ENCODE results near the gene SEPTIN2. TPM values are rescaled to one million over a fixed set of nuclear protein-coding genes. Genes with fewer than 3 reads are reported as not detected.
A peak's percentile ranks its signal among the peaks of the same experiment; 100 is the strongest.

The SEPTIN2 gene
- total RNA-seq, 1 donor from 2014 or later: 552 TPM

DNA sequence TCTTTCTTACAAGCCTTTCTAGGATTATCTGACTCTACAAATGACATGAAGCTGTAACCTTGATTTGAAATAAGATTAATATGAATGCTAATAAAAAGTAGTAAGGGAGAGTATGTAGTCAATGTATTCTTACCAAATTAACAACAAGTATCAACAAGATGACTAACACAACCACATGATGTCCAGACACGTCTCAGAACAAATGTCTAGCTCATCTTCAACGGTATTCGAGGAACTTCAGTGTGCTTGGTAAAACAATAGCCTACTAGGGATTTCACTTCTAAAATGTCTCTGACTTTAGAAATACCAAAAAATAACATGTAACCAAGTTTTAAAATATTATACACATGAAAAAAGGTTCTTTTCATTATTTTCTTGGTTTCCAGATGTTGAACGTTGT, 3.6 kb upstream of the SEPTIN2 start:
- peaks cover 61% of the 10 kb centered on the region for H4K20me1 ChIP-seq (ENCODE audit: insufficient read depth, low read length)
- H3K27ac ChIP-seq (ENCODE audit: low read depth, low read length): no peak overlapping the region
- H3K4me3 ChIP-seq (ENCODE audit: insufficient read depth, low read depth, low read length): no peak overlapping the region
- H3K27me3 ChIP-seq (ENCODE audit: insufficient read depth, low read length): no peaks in the 10 kb centered on the region
- DNase-seq (ENCODE audit: low read depth): peak; percentile 60
- H2AFZ ChIP-seq (ENCODE audit: low read depth, low read length): no peak overlapping the region
- H3K79me2 ChIP-seq (ENCODE audit: insufficient read depth, low read length): peaks cover 93% of the 10 kb centered on the region
- TF ChIP-seq EZH2 (IDR thresholded peaks at IDR 0.05; ENCODE audit: insufficient read depth, low read length): no peak
- Mint-ChIP-seq H3K4me1 (ENCODE audit: low read depth, unreplicated experiment) (peaks cover 45% of the 10 kb centered on the region), H3K36me3 (ENCODE audit: low read depth, unreplicated experiment) (no peaks in the 10 kb centered on the region), H3K9me3 (ENCODE audit: unreplicated experiment) (no peaks in the 10 kb centered on the region), H3K27ac (ENCODE audit: unreplicated experiment) (peak overlapping the region; percentile 89), H3K27me3 (ENCODE audit: low read depth, unreplicated experiment) (no peaks in the 10 kb centered on the region), H3K4me3 (ENCODE audit: unreplicated experiment) (peak overlapping the region; percentile 1)
- peak overlapping the region; percentile 24 for H3K4me2 ChIP-seq (ENCODE audit: low read length)
- H3K9ac ChIP-seq (ENCODE audit: low read length): no peak overlapping the region
- H3K4me1 ChIP-seq (ENCODE audit: insufficient read depth, low read length): peaks cover 47% of the 10 kb centered on the region
- no peak for FAIRE-seq
- no peaks in the 10 kb centered on the region for H3K9me3 ChIP-seq (ENCODE audit: insufficient read depth, low read depth, low read length)
- H3K36me3 ChIP-seq (ENCODE audit: insufficient read depth, low read length): no peaks in the 10 kb centered on the region

DNA sequence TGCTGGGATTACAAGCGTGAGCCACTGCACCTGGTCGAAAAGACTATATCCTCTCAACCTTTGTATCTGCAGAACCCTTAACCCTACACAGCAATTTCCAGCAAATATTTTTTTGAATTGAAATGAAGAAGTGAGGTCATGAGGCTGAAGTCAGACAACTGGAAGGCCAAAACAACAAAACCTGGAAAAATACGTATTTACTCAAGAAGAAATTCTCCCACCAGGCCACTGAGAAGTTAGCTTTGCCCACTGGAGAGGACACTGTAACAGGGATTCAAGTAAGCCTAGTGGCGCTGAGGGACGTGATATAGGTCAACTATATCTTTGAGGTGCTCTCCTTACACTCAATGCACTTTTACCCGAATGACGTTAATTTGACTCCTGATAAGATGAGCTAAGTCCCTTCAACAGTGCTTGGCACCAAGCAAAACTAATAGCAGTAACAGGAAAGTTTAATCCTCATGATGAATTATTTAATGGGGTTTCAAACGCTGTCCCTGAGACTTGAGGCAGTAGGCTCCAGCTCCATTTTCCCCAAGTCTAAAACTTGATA, 2.1 kb upstream of the SEPTIN2 start:
- Histone ChIP-seq H3K79me2 (ENCODE audit: insufficient read depth, low read length) (peaks cover 93% of the 10 kb centered on the region), H3K27me3 (ENCODE audit: insufficient read depth, low read length) (no peaks in the 10 kb centered on the region), H4K20me1 (ENCODE audit: insufficient read depth, low read length) (peaks cover 61% of the 10 kb centered on the region), H3K36me3 (ENCODE audit: insufficient read depth, low read length) (peaks cover 6% of the 10 kb centered on the region), H3K27ac (ENCODE audit: low read depth, low read length) (no peak overlapping the region), H3K4me3 (ENCODE audit: insufficient read depth, low read depth, low read length) (peak overlapping the region; percentile 98), H3K9ac (ENCODE audit: low read length) (peak overlapping the region; percentile 100), H2AFZ (ENCODE audit: low read depth, low read length) (no peak overlapping the region), H3K9me3 (ENCODE audit: insufficient read depth, low read depth, low read length) (no peaks in the 10 kb centered on the region), H3K4me2 (ENCODE audit: low read length) (peak overlapping the region; percentile 98), H3K4me1 (ENCODE audit: insufficient read depth, low read length) (peaks cover 49% of the 10 kb centered on the region)
- DNase-seq (ENCODE audit: low read depth) (no peak), FAIRE-seq (no peak)
- peak overlapping the region; percentile 97 for H3K27ac Mint-ChIP-seq (ENCODE audit: unreplicated experiment)
- H3K4me1 Mint-ChIP-seq (ENCODE audit: low read depth, unreplicated experiment): peaks cover 45% of the 10 kb centered on the region
- H3K36me3 Mint-ChIP-seq (ENCODE audit: low read depth, unreplicated experiment): no peaks in the 10 kb centered on the region
- H3K9me3 Mint-ChIP-seq (ENCODE audit: unreplicated experiment): no peaks in the 10 kb centered on the region
- peak overlapping the region; percentile 91 for H3K4me3 Mint-ChIP-seq (ENCODE audit: unreplicated experiment)
- H3K27me3 Mint-ChIP-seq (ENCODE audit: low read depth, unreplicated experiment): no peaks in the 10 kb centered on the region
- no peak for TF ChIP-seq EZH2 (IDR thresholded peaks at IDR 0.05; ENCODE audit: insufficient read depth, low read length)

DNA sequence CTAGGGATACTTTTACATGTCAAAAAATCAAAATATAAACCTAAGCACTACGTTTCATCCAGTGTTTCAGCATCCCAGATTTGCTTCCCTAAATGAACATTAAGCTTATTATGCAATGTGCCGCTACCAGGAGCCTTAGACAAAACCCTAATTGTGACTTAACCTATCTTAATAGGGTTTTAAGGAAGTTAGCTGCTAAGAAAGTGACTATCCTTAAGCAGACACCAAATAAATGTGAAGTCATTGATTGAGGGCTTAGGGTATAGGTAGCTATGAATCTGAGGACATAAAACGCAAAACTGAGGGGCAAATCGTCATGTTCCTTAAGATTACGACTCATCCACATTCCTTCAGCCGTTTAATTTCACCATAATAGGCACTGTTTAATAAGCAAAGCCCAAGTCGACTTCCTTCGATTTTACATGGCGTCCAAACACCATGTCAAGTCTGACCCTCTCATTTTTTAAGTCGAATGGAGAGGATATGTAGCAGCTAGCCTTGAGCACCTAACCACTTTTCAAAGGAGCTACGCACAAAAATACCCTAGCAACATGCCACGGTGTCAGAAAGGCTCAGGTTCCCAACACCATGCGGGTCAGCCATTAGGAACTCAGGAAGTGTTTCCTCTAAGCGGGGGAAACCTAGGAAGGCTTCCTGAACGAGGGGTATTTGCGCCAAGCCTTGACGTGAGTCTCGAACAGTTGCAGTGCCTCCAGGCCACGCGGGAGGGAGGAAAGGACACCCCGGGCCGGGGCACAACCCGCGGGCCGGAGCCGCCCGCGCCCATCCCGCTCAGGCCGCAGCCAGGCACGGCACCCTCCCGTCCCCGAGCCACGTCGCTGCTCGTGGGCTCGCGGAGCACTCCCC, 1.3 kb upstream of the SEPTIN2 start:
- DNase-seq (ENCODE audit: low read depth) (peak; percentile 41), FAIRE-seq (no peak)
- peaks cover 61% of the 10 kb centered on the region for H4K20me1 ChIP-seq (ENCODE audit: insufficient read depth, low read length)
- H3K27me3 Mint-ChIP-seq (ENCODE audit: low read depth, unreplicated experiment): no peaks in the 10 kb centered on the region
- H3K9ac ChIP-seq (ENCODE audit: low read length): peak overlapping the region; percentile 100
- peaks cover 42% of the 10 kb centered on the region for H3K4me1 Mint-ChIP-seq (ENCODE audit: low read depth, unreplicated experiment)
- peaks cover 6% of the 10 kb centered on the region for H3K36me3 ChIP-seq (ENCODE audit: insufficient read depth, low read length)
- H3K4me2 ChIP-seq (ENCODE audit: low read length): peak overlapping the region; percentile 98
- H3K9me3 Mint-ChIP-seq (ENCODE audit: unreplicated experiment): no peaks in the 10 kb centered on the region
- peak overlapping the region; percentile 97 for H3K27ac Mint-ChIP-seq (ENCODE audit: unreplicated experiment)
- H3K27me3 ChIP-seq (ENCODE audit: insufficient read depth, low read length): no peaks in the 10 kb centered on the region
- H3K4me3 ChIP-seq (ENCODE audit: insufficient read depth, low read depth, low read length): peak overlapping the region; percentile 98
- no peaks in the 10 kb centered on the region for H3K9me3 ChIP-seq (ENCODE audit: insufficient read depth, low read depth, low read length)
- H3K79me2 ChIP-seq (ENCODE audit: insufficient read depth, low read length): peaks cover 93% of the 10 kb centered on the region
- H3K4me3 Mint-ChIP-seq (ENCODE audit: unreplicated experiment): peak overlapping the region; percentile 91
- peak overlapping the region; percentile 100 for H3K27ac ChIP-seq (ENCODE audit: low read depth, low read length)
- peaks cover 2% of the 10 kb centered on the region for H3K36me3 Mint-ChIP-seq (ENCODE audit: low read depth, unreplicated experiment)
- H2AFZ ChIP-seq (ENCODE audit: low read depth, low read length): peak overlapping the region; percentile 74
- peaks cover 55% of the 10 kb centered on the region for H3K4me1 ChIP-seq (ENCODE audit: insufficient read depth, low read length)
- no peak for TF ChIP-seq EZH2 (IDR thresholded peaks at IDR 0.05; ENCODE audit: insufficient read depth, low read length)
- TF ChIP-seq, protein P1, sequence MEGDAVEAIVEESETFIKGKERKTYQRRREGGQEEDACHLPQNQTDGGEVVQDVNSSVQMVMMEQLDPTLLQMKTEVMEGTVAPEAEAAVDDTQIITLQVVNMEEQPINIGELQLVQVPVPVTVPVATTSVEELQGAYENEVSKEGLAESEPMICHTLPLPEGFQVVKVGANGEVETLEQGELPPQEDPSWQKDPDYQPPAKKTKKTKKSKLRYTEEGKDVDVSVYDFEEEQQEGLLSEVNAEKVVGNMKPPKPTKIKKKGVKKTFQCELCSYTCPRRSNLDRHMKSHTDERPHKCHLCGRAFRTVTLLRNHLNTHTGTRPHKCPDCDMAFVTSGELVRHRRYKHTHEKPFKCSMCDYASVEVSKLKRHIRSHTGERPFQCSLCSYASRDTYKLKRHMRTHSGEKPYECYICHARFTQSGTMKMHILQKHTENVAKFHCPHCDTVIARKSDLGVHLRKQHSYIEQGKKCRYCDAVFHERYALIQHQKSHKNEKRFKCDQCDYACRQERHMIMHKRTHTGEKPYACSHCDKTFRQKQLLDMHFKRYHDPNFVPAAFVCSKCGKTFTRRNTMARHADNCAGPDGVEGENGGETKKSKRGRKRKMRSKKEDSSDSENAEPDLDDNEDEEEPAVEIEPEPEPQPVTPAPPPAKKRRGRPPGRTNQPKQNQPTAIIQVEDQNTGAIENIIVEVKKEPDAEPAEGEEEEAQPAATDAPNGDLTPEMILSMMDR (IDR thresholded peaks at IDR 0.05; ENCODE audit: insufficient read depth, low read depth, low read length): no peak

All from astrocyte (in vitro differentiated cells and primary cell).